Mesothelial cell of epicardium (in vitro differentiated cells): ENCODE data around the gene TEX26. TPM values are rescaled to one million over a fixed set of nuclear protein-coding genes. Genes with fewer than 3 reads are reported as not detected.
"Not testable (repeated sequence)": the region's sequence is repeated elsewhere in the genome, so short reads cannot be mapped to it uniquely, and the experiment has no call there.

ENCODE experiments used
- DNase-seq, 2 experiments: peaks; one replicate each; pipeline ENCODE4 v3.0.0; 2021; ENCODE audit warnings: low spot score in 2 of 2; ENCODE audit not compliant: unreplicated experiment in 2 of 2
- H3K27ac Mint-ChIP-seq: 2 replicates; pipeline ENCODE4 v1.8.0; 2021; ENCODE audit warnings: mixed read lengths
- H3K27me3 Mint-ChIP-seq: 2 replicates; pipeline ENCODE4 v1.8.0; 2021; ENCODE audit warnings: low read depth, mixed read lengths
- H3K36me3 Mint-ChIP-seq: 2 replicates; pipeline ENCODE4 v1.8.0; 2021; ENCODE audit warnings: mixed read lengths
- H3K4me1 Mint-ChIP-seq: 2 replicates; pipeline ENCODE4 v1.8.0; 2021; ENCODE audit warnings: mixed read lengths
- H3K4me3 Mint-ChIP-seq: 2 replicates; pipeline ENCODE4 v1.8.0; 2021; ENCODE audit warnings: mild to moderate bottlenecking, moderate library complexity, mixed read lengths
- H3K9me3 Mint-ChIP-seq: 2 replicates; pipeline ENCODE4 v1.8.0; 2021; ENCODE audit warnings: mixed read lengths
- CTCF ChIP-seq: fragments of 200-600 bp; sonication (generic); IDR thresholded peaks from one replicate; pipeline ENCODE4 v1.5.0; 2021; ENCODE audit warnings: antibody characterized with exemption; ENCODE audit not compliant: unreplicated experiment
- total RNA-seq: library from RNA; stranded (reverse); gene quantifications from 3 replicates; pipeline ENCODE4 v1.2.1, GENCODE V29; 2021

The TEX26 gene
- total RNA-seq, 1 donor from 2014 or later: not detected

DNA sequence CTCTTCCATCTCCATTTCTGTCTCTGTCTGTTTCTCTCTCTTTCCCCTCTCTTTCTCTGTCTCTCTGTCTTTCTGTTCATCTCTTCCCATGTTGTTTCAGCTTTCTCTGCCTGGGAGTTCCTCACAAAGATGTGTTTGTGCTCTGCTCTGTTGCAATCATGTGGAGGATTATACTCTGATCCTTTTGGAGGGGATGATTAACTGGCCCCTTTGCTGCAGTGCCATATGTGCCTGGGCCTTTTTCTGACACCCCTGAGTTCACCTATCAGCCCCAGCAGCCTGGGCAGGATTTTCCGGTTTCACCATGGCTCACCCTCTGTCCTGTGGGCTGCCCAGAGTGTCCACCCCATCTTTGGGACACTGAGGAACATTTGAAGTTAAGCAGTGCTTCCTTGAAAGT lies 9.0 kb upstream of the TEX26 start:
- no peak for TF ChIP-seq CTCF
- H3K4me3 Mint-ChIP-seq: no peak overlapping the region
- no peak for DNase-seq
- no peak overlapping the region for H3K27ac Mint-ChIP-seq
- no peaks in the 10 kb centered on the region for H3K9me3 Mint-ChIP-seq
- no peaks in the 10 kb centered on the region for H3K27me3 Mint-ChIP-seq
- peaks cover 55% of the 10 kb centered on the region for H3K4me1 Mint-ChIP-seq
- peaks cover 3% of the 10 kb centered on the region for H3K36me3 Mint-ChIP-seq

DNA sequence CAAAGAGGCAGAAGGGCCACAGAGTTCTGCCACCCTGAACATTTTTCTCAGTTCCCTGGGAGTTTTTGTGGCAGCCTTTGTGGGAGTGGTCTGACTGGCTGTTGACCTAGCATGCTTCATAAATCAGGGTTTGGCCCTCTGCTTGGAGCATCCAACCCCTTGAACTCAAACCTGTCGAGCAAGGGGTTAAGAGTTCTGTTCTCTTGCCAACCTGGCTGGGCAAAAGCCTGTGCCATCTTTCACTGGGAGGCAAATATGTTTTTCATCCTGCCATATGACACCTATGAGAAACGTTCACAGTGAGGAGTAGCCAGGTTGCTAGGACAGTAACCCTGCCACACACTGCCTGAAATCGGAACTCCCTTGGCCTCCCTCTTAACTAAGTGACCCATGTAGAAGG lies 7.7 kb upstream of the TEX26 start:
- H3K27me3 Mint-ChIP-seq: no peaks in the 10 kb centered on the region
- H3K4me1 Mint-ChIP-seq: peaks cover 58% of the 10 kb centered on the region
- H3K9me3 Mint-ChIP-seq: no peaks in the 10 kb centered on the region
- no peak for DNase-seq
- peaks cover 3% of the 10 kb centered on the region for H3K36me3 Mint-ChIP-seq
- H3K4me3 Mint-ChIP-seq: no peak overlapping the region
- no peak overlapping the region for H3K27ac Mint-ChIP-seq
- no peak for TF ChIP-seq CTCF

- peak overlapping the region; percentile 66 for H3K27ac Mint-ChIP-seq
- H3K4me3 Mint-ChIP-seq: no peak overlapping the region
- peaks cover 3% of the 10 kb centered on the region for H3K36me3 Mint-ChIP-seq
- DNase-seq: no peak
- no peaks in the 10 kb centered on the region for H3K27me3 Mint-ChIP-seq
- TF ChIP-seq CTCF: no peak
- no peaks in the 10 kb centered on the region for H3K9me3 Mint-ChIP-seq
- H3K4me1 Mint-ChIP-seq: peaks cover 63% of the 10 kb centered on the region
Observed at GRCh38 chr13:30925429-30925828, 7.0 kb upstream of the TEX26 start.

DNA sequence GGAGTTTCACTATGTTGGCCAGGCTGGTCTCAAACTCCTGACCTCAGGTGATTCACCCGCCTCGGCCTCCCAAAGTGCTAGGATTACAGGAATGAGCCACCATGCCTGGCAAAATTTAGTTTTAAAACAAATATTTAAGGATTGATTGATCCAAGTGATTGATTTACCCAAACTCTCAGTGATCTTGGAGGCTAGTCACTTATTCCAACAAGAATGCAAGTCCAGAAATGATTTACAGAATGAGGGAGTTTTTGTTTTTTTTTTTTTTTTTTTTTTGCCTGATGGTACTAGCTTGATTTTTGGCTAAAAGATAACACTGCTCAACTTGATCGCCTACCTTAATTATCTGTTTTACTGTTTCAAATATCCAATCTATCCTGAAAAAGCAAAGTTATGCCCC lies 5.7 kb upstream of the TEX26 start:
- no peaks in the 10 kb centered on the region for H3K9me3 Mint-ChIP-seq
- H3K4me3 Mint-ChIP-seq: no peak overlapping the region
- H3K4me1 Mint-ChIP-seq: peaks cover 64% of the 10 kb centered on the region
- peaks cover under 1% of the 10 kb centered on the region for H3K36me3 Mint-ChIP-seq
- peak overlapping the region; percentile 7 for H3K27ac Mint-ChIP-seq
- no peak for TF ChIP-seq CTCF
- no peak for DNase-seq
- no peaks in the 10 kb centered on the region for H3K27me3 Mint-ChIP-seq

GRCh38 chr13:30927188-30927587 lies 5.3 kb upstream of the TEX26 start:
- not testable (repeated sequence) for H3K9me3 Mint-ChIP-seq, H3K27me3 Mint-ChIP-seq, H3K36me3 Mint-ChIP-seq, DNase-seq, H3K4me3 Mint-ChIP-seq
- Mint-ChIP-seq H3K27ac (peak overlapping the region; percentile 7), H3K4me1 (peaks cover 68% of the 10 kb centered on the region)

GRCh38 chr13:30927595-30927994 lies 4.9 kb upstream of the TEX26 start:
- no peak for DNase-seq

More at GRCh38 chr13:30927595-30927994, 4.9 kb upstream of the TEX26 start:
- Mint-ChIP-seq H3K4me3 (no peak overlapping the region), H3K4me1 (peaks cover 72% of the 10 kb centered on the region), H3K9me3 (no peaks in the 10 kb centered on the region), H3K27ac (no peak overlapping the region), H3K36me3 (no peaks in the 10 kb centered on the region), H3K27me3 (no peaks in the 10 kb centered on the region)
- no peak for TF ChIP-seq CTCF
